ENCODE data around the gene IGF2BP2. TPM values are rescaled to one million over a fixed set of nuclear protein-coding genes. Genes with fewer than 3 reads are reported as not detected.
"Not testable (repeated sequence)": the region's sequence is repeated elsewhere in the genome, so short reads cannot be mapped to it uniquely, and the experiment has no call there.

IGF2BP2 gene
- polyA plus RNA-seq, 3 donors: 94.1 to 123 (median 122) TPM

DNA sequence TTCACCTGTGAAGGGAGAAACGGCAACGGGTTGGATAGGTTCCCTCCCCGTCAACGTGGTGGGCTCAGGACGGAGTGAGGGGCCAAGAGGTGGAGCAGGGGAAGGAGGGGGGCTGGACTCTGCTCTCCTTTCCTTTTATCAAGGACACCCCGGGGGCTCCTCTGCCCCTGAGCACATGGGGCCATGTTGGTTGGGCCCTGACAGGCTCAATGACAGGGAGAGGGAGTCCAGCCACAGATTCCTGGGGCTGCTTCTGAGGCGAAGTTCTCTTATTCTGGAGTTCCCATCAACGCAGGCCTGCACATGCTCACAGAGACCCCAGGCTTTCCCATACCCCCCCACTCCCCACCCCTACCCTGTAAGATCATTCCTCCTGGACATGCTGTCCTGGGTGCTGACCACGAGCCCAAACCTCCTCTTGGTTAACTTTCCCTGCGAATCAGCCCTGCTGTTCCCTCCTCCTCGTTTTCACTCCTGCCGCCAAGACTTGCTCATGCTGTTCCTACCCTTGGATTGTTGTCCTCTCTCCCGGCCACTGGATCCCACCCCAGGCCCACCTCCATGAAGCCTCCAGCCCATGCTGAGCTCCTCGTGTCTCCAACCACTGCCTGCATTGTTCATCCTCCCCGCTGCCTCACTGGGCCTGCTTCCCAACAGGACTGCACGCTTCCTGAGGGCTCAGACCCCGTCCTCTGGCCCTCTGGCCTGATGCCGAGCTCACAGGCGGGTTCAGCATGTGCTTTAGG lies 177.5 kb downstream of the IGF2BP2 start:
- DNase-seq: no peak

DNA sequence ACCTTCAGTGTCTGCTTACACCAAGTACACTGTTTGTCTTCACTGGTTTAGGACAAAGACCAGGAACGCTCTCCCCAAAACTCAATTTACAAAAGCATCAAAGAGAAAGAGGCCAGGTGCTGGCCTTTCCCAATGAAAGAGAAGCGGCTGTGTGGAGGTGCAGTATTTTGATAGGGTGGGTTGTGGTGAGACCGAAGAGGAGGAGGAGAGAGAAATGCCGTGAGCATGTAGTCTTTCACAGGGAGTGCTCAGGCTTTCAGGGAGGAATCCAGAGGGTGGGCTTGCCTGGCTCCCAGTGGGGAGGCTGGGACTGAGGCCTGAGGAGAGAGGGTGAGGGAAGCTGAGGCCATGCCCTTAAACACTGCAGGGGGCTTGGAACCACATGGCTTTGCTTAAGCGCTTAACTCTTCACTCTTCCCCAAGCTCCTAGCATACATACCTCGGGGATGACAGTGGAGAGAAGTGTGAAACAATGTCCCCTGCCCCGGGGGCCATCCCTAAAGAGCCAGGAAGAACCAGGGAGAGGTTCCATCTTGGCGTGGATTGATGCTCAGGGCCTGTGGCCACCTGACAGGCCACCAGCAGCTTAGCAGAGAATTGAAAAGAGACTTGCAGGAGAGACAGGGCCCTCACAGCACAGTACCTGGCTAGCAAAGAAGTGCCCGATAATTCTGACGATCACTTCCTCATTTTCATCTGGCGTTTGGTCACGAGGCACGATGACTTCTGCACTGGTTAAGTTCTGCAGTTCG lies 178.3 kb downstream of the IGF2BP2 start:
- no peak for DNase-seq

DNA sequence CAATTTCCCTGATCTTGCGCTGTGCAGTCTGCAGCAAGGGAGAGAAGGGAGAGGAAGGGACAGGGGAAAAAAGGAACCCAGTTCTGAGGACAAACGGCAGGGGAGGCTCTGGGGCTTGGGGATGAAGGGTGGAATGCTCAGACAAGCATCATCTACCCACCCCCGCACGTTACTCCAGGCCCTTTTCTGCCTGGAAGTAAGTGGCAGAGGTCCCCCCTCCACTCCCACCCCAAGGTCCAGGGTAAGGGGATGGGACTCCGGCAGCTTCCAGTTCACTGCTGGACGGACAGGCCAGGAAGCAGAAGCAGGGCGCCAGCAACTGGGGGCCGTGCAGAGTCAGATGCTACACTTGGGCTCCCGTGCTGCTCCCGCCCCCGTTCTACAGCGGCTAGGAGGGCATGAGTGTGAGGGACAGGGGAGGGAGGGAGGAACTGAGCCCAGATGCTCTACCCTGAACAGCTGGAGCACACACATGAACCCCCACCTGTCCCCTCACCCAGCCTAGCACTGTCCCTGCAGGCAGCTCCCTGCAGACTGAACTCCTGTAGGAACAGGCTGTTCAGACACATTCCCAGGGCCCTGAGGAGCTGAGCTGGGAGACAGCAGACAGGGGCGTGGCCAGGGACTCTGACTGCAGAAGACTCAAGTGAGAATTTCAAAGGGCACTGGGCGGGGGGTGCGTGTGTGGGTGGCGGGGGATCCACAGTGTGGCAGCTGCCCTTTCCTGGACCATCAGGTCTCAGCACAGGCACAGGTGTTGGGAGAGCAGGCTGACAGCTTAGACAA lies 179.1 kb downstream of the IGF2BP2 start:
- no peak for DNase-seq

DNA sequence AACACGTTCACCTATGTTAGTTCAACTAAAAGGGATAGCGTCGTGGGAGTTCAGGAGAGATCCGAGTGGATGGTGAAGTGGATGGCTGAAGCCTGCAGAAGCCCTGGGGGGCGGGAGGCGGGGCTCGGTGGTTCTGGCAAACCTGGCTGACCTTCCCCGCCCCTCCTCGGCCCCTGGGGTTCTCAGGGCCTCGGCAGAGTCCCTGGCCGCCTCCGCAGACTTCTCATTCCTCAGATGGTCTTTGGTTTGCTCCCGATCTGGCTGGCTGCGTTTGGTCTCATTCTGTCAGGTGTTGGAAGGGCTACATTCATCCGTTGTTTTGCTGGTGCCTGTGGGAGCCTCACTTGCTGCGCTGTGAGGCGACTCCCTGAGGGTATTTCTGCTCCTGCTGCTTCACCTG lies 179.7 kb downstream of the IGF2BP2 start:
- DNase-seq: not testable (repeated sequence)

DNA sequence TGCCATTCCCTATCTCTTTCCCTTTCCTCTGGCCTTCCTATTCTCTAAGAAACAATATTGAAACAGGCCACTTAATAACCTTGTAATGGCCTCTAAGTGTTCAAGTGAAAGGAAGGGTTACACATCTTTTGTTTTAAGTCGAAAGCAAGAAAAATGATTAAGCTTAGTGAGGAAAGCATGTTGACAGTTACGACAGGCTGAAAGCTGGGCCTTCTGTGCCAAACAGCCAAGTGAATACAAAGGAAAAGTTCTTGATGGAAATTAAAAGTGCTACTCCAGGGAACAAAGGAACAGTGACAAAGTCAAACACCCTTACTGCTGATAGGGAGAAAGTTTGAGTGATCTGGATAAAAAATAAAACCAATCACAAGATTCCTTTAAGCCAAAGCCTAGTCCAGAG lies 184.5 kb downstream of the IGF2BP2 start:
- no peak for DNase-seq

DNA sequence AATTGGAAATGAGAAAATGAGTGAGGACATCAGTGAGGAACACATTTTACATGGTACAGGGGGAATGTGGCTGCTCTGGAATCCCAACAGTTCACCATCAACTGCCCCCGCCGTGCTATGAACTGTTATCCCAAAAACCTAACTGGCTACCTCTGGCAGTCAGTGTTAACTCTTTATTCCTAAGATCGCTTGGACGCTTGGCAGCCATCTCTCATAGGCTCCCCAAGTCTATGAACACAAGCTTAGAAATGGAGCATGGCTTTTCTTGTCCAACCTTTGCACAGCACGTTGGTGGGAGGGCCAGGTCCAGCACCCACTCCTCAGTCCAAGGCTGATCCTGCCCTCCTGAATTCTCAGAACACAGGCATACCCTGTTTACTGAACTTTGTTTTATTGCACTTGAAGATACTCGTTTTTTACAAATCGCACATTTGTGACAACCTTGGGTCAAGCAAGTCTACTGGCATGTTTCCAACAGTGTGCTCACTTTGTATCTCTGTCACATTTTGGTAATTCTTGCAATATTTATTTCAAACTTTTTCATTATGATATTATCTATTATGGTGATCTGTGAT lies 185.1 kb downstream of the IGF2BP2 start:
- DNase-seq: no peak

DNA sequence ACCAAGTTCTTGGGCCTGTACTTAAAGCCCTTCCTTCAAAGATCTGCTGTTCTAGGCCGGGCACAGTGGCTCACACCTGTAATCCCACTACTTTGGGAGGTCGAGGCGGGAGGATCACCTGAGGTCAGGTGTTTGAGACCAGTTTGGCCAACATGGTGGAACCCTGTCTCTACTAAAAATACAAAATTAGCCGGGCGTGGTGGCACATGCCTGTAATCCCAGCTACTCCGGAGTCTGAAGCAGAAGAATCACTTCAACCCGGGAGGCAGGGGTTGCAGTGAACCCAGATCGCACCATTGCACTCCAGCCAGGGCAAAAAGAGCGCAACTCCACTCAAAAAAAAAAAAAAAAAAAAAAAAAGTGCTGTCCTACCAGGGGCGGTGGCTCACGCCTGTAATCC lies 186.2 kb downstream of the IGF2BP2 start:
- not testable (repeated sequence) for DNase-seq

DNA sequence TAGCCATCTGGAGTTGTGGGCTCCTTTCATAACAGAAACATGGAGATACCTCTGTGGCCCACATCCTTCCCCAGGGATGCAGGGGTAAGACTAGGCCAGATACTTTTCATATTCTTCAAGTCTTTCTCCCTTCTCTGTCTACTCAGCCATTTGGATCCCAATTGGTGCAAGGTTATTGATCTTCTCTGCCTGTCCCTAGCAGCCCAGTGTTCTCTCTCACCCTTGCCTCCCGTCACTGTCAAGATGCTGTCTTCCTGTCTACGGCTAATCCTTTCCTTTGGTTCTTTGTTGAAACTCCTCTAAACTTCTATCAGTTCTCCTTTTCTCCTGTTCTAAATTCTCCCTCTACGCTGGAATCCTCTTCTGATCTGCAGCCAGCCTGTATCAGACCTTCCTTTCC lies 187.5 kb downstream of the IGF2BP2 start:
- no peak for DNase-seq

DNA sequence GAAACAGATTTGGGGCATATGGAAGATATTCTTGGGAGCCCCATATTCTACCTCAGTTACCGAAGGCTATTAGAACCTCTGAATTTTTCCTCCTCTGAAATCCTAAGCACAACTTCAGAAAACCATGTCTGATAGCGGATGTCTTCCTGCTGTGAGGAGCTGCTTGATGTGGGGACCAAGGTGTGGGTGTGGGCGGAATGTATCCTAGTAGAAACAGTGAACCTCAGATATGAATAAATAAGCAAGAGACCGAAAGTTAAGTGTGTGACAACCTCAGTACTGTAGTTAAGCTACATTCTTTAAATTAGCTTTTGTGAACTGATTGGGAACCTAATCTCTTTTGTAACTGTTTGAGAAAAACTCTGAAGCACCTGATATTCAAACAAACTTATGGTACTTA lies 191.8 kb downstream of the IGF2BP2 start:
- no peak for DNase-seq

DNA sequence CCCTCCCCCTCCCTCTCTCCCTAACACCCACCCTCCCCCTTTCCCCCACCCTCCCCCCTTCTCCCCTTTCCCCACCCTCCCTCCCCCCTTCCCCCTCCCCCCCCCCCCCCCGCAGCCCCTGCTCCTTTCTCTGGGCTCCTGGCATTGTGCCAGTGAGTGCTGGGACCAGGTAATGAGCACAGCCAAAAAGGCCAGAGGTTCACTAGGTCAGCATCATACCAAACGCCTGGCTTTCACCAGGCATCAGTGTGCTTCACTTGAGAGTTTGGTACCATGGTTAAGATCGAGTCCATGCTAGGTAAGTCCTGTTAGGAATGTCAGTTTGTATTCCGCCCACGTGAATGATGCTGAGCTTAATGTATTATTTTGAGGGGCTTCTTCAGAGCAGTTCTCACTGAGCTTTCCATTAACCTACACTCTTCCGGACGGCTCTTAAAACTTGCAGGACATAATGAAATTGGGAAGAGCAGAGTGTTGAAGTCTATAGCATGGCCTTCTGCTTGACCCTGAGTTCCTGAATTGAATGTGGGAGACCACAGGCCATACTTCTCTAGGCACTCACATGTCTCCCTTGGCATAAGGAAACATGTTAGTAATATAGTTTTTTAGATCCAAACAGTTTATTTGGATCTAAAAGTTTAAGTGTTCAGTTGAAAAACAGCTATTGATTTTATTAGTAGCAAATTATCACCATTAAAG lies 193.2 kb downstream of the IGF2BP2 start:
- peak; percentile 9 for DNase-seq

DNA sequence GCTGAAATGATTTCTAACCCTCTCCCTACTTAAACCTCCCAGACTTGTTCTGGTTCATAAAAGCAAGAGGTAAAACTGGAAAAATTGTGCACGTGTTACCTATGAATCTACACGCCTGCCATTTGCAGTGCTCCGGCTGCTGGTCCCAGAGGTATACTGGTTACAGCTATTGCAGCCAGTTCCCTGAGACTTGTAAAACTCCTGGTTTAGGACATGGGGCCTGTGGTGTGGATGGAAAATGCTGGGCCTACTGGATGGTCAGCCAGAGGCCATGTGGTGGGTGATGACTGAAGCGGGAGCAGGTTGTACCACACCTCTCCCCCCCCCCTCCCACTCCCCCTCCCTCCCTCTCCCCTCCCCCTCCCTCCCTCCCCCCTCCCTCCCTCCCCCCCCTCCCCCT lies 193.7 kb downstream of the IGF2BP2 start:
- no peak for DNase-seq

DNA sequence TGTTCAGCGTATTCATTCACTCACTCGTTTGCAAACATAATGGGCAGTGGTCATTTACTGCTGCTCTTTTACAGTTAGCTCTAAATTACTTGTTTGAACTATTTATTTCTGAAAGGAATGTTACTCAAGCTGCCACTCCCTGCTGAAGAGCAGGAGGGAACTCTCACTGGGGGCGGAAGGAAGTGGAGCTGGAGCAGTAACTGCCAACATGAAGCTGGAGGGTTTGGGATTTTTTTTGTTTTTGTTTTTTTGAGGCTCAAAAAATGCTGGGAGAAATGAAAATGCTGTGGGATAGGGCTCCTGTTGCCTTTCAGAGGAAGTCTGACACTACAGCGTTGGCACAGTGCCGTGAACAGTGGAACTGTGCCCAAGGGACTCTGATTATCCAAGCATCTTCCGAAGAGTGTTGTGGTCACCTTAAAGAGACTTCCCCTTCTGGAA lies 194.6 kb downstream of the IGF2BP2 start:
- DNase-seq: peak; percentile 20

DNA sequence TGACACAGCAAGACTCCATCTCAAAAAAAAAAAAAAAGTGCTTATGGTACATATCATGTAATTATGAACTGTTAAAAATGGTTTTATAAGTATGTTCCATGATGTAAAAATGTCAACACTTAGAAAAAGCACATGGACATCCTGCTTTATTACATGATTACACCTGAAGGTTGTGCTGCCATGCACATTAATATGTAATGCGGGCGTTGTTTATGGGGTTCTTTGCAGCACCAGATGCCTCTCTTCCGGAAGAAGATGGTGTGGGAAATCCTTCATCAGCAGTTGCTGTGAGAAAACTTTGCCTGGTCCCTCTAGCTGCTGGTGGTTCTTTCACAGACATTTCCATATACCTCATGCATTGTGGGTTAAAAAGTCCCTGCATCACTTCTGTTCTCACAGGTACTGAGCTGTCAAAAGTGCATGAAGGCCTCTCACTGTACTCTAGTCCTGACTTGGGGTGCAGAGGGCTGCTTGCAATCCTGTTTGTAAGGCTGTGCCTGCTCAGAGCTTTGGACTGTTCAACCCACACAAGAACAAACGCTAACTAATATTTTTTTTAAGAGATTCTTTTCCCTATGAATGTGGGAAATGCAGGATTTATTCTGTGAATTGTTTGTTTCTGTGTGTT lies 195.2 kb downstream of the IGF2BP2 start:
- DNase-seq: no peak

DNA sequence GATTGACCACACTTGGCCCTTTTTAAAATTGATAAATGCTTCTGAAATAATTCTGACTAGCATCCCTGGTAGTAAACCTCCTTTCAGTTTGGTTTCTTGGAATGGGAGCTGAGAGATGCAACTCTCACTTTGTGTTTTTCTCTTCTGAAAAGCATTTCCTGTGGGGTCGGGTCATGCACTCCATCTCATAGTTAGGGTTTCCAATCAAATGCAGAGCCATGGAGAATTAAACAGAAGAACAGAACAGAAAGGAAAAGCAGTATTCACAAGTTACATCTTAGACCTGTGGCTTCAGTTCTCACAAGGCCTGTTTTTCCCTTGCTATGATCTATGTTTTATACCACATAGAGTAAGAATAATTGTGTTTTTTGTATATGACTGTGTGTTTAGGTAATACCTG lies 199.1 kb downstream of the IGF2BP2 start:
- no peak for DNase-seq

DNA sequence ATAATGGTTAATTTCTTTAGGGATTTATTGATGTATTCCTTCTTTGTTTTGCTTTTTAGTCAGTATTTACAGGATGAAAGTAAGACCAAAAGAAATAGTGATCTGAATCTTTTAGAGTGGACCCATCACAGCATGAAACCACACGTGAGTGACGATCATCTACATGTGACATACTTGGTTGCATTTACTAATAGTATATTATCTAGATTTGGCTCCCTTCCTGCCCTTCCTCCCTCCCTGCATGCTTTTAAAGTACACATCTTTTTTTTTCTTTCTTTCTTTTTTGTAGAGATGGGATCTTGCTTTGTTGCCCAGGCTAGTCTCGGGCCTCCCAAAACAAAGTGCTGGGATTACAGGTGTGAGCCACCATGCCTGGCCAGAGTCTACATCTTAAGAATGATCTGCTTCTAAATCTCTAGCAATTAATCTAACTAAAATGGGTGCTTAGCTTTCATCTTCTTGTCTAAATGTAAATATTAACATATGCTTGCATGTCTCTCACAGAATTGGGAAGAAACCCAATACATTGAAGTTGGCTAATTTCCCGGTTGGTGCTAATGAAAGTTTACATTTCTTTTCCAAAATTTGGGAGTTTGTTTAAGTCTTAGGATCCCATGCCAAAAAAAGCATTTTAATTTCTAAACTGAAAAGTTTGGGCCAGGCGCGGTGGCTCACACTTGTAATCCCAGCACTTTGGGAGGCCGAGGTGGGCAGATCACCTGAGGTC lies 200.7 kb downstream of the IGF2BP2 start:
- no peak for DNase-seq

DNA sequence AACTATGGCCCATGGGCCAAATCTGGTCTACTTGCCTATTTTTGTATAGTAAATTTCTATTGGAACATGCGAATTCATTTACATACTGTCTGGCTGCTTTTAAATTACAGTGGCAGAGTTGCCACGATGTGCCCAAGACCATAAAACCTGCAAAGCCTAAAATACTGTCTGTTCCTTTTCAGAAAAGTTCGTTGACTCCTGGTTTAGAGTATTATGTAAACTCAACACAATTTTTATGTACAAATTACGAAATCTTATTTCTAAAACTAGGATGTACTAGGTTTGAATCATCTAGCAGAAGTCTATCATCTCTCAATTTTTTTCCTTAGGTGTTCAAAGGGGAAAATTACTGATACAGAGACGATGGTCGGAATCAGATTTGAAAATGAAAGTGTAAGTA lies 211.8 kb downstream of the IGF2BP2 start:
- no peak for DNase-seq

DNA sequence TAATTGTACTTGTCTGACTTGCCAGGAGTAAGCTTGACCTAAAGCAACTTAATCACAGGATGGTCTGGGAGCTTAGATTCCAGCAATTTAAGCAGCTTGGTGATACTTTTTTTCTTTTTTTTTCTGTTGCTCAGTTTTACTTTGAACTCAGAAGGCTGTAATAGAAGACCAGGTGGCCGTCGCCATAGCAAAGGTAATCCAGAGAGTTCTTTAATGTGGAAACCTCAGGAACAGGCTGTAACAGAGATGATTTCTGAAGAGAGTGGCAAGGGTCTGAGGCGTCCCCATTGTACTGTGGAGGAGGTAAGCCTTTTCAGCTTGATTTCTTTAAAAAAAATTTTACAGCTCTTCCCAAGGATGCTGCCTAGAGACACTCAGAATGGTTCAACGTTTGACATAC lies 218.6 kb downstream of the IGF2BP2 start:
- DNase-seq: no peak

DNA sequence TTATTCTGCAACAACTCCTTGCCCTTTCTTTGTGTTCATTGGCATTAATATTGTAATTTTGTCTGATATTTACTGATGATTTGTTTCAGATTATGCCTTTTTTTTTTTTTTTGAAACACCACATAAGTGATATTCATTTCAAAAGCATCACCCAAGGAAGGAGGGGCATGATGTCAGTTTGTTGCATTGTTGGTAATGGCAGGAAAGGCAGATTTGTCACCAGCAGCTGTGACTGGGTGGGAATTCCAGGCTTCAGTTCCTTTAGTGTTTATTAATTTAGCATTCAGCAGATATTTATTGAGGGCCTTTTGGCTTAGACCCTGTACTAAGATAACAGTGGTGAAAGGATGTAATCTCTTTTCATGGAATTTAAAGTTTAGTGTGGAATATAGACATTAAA lies 219.3 kb downstream of the IGF2BP2 start:
- DNase-seq: no peak

DNA sequence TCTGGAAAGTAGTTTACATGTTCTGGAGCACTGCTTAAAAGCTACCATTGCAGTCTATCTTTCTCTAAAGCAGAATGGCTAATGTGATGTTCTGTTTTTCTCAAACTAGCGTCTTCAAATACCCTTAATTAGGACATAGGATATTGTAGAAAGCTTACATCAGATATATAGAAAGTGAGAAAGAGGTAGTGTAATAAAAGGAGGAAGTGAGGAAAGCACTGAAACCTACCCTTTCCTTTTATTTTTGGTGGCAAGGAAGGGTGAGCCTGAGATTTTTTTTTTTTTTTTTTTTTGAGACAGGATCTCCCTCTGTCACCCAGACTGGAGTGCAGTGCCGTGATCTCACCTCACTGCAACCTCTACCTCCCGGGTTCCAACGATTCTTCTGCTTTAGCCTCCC lies 229.3 kb downstream of the IGF2BP2 start:
- DNase-seq: no peak

DNA sequence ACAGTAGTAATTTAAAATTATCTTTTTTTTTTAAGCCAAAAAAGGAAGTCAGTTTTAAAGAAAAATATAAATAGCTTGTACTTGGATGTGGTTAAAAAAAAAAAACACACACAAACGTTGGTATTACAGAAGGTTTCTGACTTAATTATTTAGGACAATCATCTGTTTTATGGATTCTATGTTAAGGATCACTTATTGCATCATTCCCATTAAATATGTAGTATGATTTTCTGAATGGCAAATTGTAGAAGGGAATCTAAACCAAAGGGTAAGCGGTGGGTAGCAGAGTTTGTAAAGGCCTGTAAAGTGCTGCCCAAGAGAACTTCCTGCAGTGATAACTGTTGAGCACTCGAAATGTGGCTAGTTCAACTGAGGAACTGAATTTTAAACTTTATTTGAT lies 230.8 kb downstream of the IGF2BP2 start:
- DNase-seq: no peak
